Heart left ventricle (tissue), 16 donors: ENCODE measurements around the gene DSTN. TPM values are rescaled to one million over a fixed set of nuclear protein-coding genes. Genes with fewer than 3 reads are reported as not detected.

ENCODE experiments used
- ATAC-seq, 4 donors: fragments of 200-7000 bp; cut with Tn5 transposase; one replicate each; pipeline ENCODE4 v1.9.1; 2020 to 2022; ENCODE audit warnings: moderate library complexity in 4 of 4, mild to moderate bottlenecking in 3 of 4, moderate number of reproducible peaks in 1 of 4
- DNase-seq, 5 donors: peaks; one replicate each; pipeline ENCODE4 v3.0.0-alpha.2; 2020
- H3K27ac ChIP-seq, 12 donors: fragments of 200-600 bp; sonication (generic) in 4 of 12; one replicate each; pipeline versions ENCODE4 v1.5.0 to v1.8.0; 2016 to 2022; ENCODE audit warnings: mild to moderate bottlenecking in 2 of 12
- H3K27me3 ChIP-seq, 9 donors: fragments of 200-600 bp; sonication (generic) in 2 of 9; one replicate each; pipeline versions ENCODE4 v1.5.1 to v1.8.0; 2016 to 2022; ENCODE audit warnings: mild to moderate bottlenecking in 3 of 9
- H3K36me3 ChIP-seq, 9 donors: fragments of 200-600 bp; sonication (generic) in 2 of 9; one replicate each; pipeline versions ENCODE4 v1.5.0 to v1.8.0; 2018 to 2022; ENCODE audit warnings: mild to moderate bottlenecking in 2 of 9
- H3K4me1 ChIP-seq, 12 donors: fragments of 200-600 bp; sonication (generic) in 4 of 12; one replicate each; pipeline versions ENCODE4 v1.5.0 to v1.8.0; 2016 to 2022; ENCODE audit warnings: mild to moderate bottlenecking in 3 of 12
- H3K4me3 ChIP-seq, 12 donors: fragments of 200-600 bp; sonication (generic) in 4 of 12; one replicate each; pipeline versions ENCODE4 v1.5.0 to v1.8.0; 2017 to 2022; ENCODE audit warnings: mild to moderate bottlenecking in 9 of 12, moderate library complexity in 4 of 12
- H3K9me3 ChIP-seq, 12 donors: fragments of 200-600 bp; sonication (generic) in 4 of 12; one replicate each; pipeline versions ENCODE4 v1.5.0 to v1.8.0; 2016 to 2022; ENCODE audit warnings: mild to moderate bottlenecking in 1 of 12
- CTCF ChIP-seq, 12 donors: fragments of 200-600 bp; sonication (generic) in 4 of 12; IDR thresholded peaks; one replicate each; pipeline versions ENCODE4 v1.5.0 to v1.8.0; 2018 to 2022; ENCODE audit warnings: antibody characterized with exemption in 12 of 12, mild to moderate bottlenecking in 5 of 12
- POLR2A ChIP-seq, 2 donors: fragments of 450-650 bp; IDR thresholded peaks; one replicate each; pipeline ENCODE4 v1.6.1; 2017; ENCODE audit warnings: antibody characterized with exemption in 2 of 2, mild to moderate bottlenecking in 2 of 2, moderate library complexity in 2 of 2
- WGBS, 4 donors: extraction: QIAGEN DNeasy Blood & Tissue Kit in 2 of 4; methylation state at CpG; one replicate each; pipeline versions ENCODE4 v1.1.5 to v1.1.7; 2013 to 2018; 5-methylcytosine and 5-hydroxymethylcytosine counted together
- intact Hi-C, 10 donors: fragments of 100-400 bp; cut with DNase I; formaldehyde crosslinking; loops; one replicate each; pipeline versions ENCODE4 v1.11.1 to v1.14.2; 2022
- polyA plus RNA-seq, 2 donors: library from polyadenylated mRNA; stranded (reverse); fragments of 200-250 nt; gene quantifications; one replicate each; pipeline ENCODE4 v1.2.3, GENCODE V29; 2013
- total RNA-seq, 9 donors: library from RNA; depleted of rRNA in 2 of 9; stranded (reverse); fragments of >200 nt in 2 of 9; fragmentation: NEBNext Ultra II Directional in 3 of 9; extraction: Animal tissue kit (Norgen Biotek cat#: 25700) in 3 of 9; gene quantifications; one replicate each; pipeline versions ENCODE4 v1.1.0 to v1.2.4, GENCODE V29; 2016 to 2023
- donor health status: ischemic (EF 13 %, LVEDD 7.1; RV severe dilation, severe dysfunction).
- donor health status: healthy with polysubstance abuse.
- donor health status: DM: no; HTN: yes; CAD: no.
- donor health status: DM: no; HTN: no; CAD: no.
- donor health status: ischemic (EF 25% LVEDD 6.9; RV normal size, moderate dysfunction).
- donor health status: ischemic (EF 25% LVEDD 5.7; RV mildly dilated, moderate dysfunction).
- donor health status: healthy.
- donor health status: DM: yes; HTN: yes; CAD: no.
- donor health status: ischemic (EF 35%, LVEDD 5.7; RV mildly dilated, moderate dysfunction).
- donor health status: nonischemic (EF 11% LVEDD 7.7; RV severe dilation, severe dysfunction).
- donor health status: DM: yes; HTN: yes; CAD: no.
- donor health status: PGD.
- donor health status: ischemic (EF 29% LVEDD 5.4; RV normal size, mild dysfunction).
- donor health status: nonischemic (EF 23%, LVEDD 6.1; RV moderate dilation, normal function).

The DSTN gene
- total and polyA plus RNA-seq, 11 donors, result 447 to 738 (median 546) TPM

- no peaks in the 10 kb centered on the region for H3K9me3 ChIP-seq
- peaks cover 0 to 100% (median 96%) of the 10 kb centered on the region in 9 donors for H3K36me3 ChIP-seq
- WGBS, 4 donors, result 91 to 95% (median 93%) methylated on average over 7 to 15 of the region's 15 CpGs
- peaks cover 0 to 10% (median 0%) of the 10 kb centered on the region in 12 donors for H3K4me1 ChIP-seq
- TF ChIP-seq POLR2A (IDR thresholded peaks at IDR 0.05) (no peak), CTCF (IDR thresholded peaks at IDR 0.05) (no peak)
- no peak for ATAC-seq
- no peak overlapping the region for H3K4me3 ChIP-seq
- H3K27ac ChIP-seq, result no peak overlapping the region
- no peaks in the 10 kb centered on the region for H3K27me3 ChIP-seq
- DNase-seq, result peak in 3 of 5 donors; percentile 19 to 48 (median 27)
- intact Hi-C loops, result no loop called here
Measured at GRCh38 chr20:17624551-17625245, 54.8 kb downstream of the DSTN start.

GRCh38 chr20:17625246-17626051, 55.6 kb downstream of the DSTN start:
- peak in 2 of 5 donors; percentile 20 to 30 for DNase-seq
- intact Hi-C loops, result no loop called here
- no peaks in the 10 kb centered on the region for H3K9me3 ChIP-seq
- 92 to 95% (median 93%) methylated on average over 22 to 27 of the region's 27 CpGs for WGBS, 4 donors
- H3K27ac ChIP-seq, result no peak overlapping the region
- H3K36me3 ChIP-seq, result peaks cover 0 to 100% (median 96%) of the 10 kb centered on the region in 9 donors
- H3K4me3 ChIP-seq, result no peak overlapping the region
- no peak for ATAC-seq
- TF ChIP-seq POLR2A (IDR thresholded peaks at IDR 0.05) (no peak), CTCF (IDR thresholded peaks at IDR 0.05) (no peak)
- H3K27me3 ChIP-seq, result no peaks in the 10 kb centered on the region
- peaks cover 0 to 10% (median 0%) of the 10 kb centered on the region in 12 donors for H3K4me1 ChIP-seq

- Histone ChIP-seq H3K9me3 (no peaks in the 10 kb centered on the region), H3K4me1 (peaks cover 0 to 10% (median 0%) of the 10 kb centered on the region in 12 donors), H3K4me3 (no peak overlapping the region), H3K27ac (peak overlapping the region in 3 of 12 donors; percentile 11 to 30 (median 24)), H3K36me3 (peaks cover 0 to 100% (median 96%) of the 10 kb centered on the region in 9 donors), H3K27me3 (no peaks in the 10 kb centered on the region)
- TF ChIP-seq CTCF (IDR thresholded peaks at IDR 0.05), result no peak
- no peak for TF ChIP-seq POLR2A (IDR thresholded peaks at IDR 0.05)
- ATAC-seq, result peak in 3 of 4 donors; percentile 16 to 42 (median 38)
- 84 to 91% (median 84%) methylated on average over 18 of the region's 18 CpGs for WGBS, 4 donors
- intact Hi-C loops, result no loop called here
- DNase-seq, result peak in 2 of 5 donors; percentile 55 to 78
Measured at GRCh38 chr20:17626217-17627007, 56.5 kb downstream of the DSTN start.
